Esophagus muscularis mucosa (tissue), 4 donors: Measurements from ENCODE around the gene LRRC25. TPM values are rescaled to one million over a fixed set of nuclear protein-coding genes. Genes with fewer than 3 reads are reported as not detected.

Experiments
- DNase-seq: peaks from one replicate; pipeline ENCODE4 v3.0.0-alpha.2; 2017; ENCODE audit errors: extremely low spot score
- H3K27ac ChIP-seq, 4 donors: fragments of 200-600 bp; sonication (generic); replicated peaks in 1 of 4; 1 replicate in 3 of 4; 2 replicates in 1 of 4; pipeline ENCODE4 v1.5.1; 2016 to 2019; ENCODE audit warnings: mild to moderate bottlenecking in 1 of 4
- H3K27me3 ChIP-seq, 4 donors: fragments of 200-600 bp; sonication (generic); one replicate each; pipeline versions ENCODE4 v1.5.1 to v1.6.0; 2016 to 2019
- H3K36me3 ChIP-seq, 4 donors: fragments of 200-600 bp; sonication (generic); one replicate each; pipeline ENCODE4 v1.5.1; 2016 to 2019
- H3K4me1 ChIP-seq, 4 donors: fragments of 200-600 bp; sonication (generic); one replicate each; pipeline ENCODE4 v1.5.1; 2016 to 2019
- H3K4me3 ChIP-seq, 4 donors: fragments of 200-600 bp; sonication (generic); 1 replicate in 2 of 4; 2 replicates in 2 of 4; pipeline ENCODE4 v1.5.1; 2016 to 2019; ENCODE audit warnings: mild to moderate bottlenecking in 4 of 4, moderate library complexity in 1 of 4
- H3K9me3 ChIP-seq, 4 donors: fragments of 200-600 bp; sonication (generic); 1 replicate in 3 of 4; 2 replicates in 1 of 4; pipeline ENCODE4 v1.5.1; 2016 to 2019
- CTCF ChIP-seq, 3 experiments: fragments of 200-600 bp in 2 of 3; fragments of 450-650 bp in 1 of 3; sonication (generic) in 2 of 3; IDR thresholded peaks; one replicate each; pipeline ENCODE4 v1.5.1; 2017 to 2019; ENCODE audit warnings: antibody characterized with exemption in 3 of 3, mild to moderate bottlenecking in 2 of 3, moderate library complexity in 1 of 3
- EP300 ChIP-seq: sonication (generic); formaldehyde crosslinking; IDR thresholded peaks from one replicate; pipeline ENCODE4 v1.6.1; 2017; ENCODE audit warnings: antibody characterized with exemption
- POLR2A ChIP-seq: fragments of 450-650 bp; IDR thresholded peaks from one replicate; pipeline ENCODE4 v1.6.1; 2017; ENCODE audit warnings: antibody characterized with exemption, moderate library complexity, mild to moderate bottlenecking, low read depth
- POLR2AphosphoS5 ChIP-seq, 2 donors: sonication (generic); formaldehyde crosslinking; IDR thresholded peaks; one replicate each; pipeline ENCODE4 v1.6.1; 2017; ENCODE audit warnings: antibody characterized with exemption in 2 of 2
- WGBS: methylation state at CpG from one replicate; pipeline ENCODE4 v1.1.5; 2018; 5-methylcytosine and 5-hydroxymethylcytosine counted together
- intact Hi-C: fragments of 100-400 bp; cut with DNase I; formaldehyde crosslinking; loops from one replicate; pipeline ENCODE4 v1.15.1; 2023
- total RNA-seq, 4 donors: library from RNA; depleted of rRNA; stranded (reverse); fragments of >200 nt; gene quantifications; one replicate each; pipeline versions ENCODE4 v1.1.0 to v1.2.1, GENCODE V29; 2016

LRRC25 gene
- total RNA-seq, 4 donors from 2014 or later: 5.8 to 20.4 (median 7.0) TPM

- Histone ChIP-seq H3K9me3 (no peaks in the 10 kb centered on the region), H3K4me3 (no peak overlapping the region), H3K27me3 (no peaks in the 10 kb centered on the region), H3K36me3 (peaks cover 0 to 8% (median 5%) of the 10 kb centered on the region in 4 donors), H3K4me1 (peaks cover 73 to 96% (median 93%) of the 10 kb centered on the region in 4 donors), H3K27ac (peak overlapping the region; percentile 38 to 85 (median 80))
- TF ChIP-seq EP300 (no peak), POLR2A (no peak), POLR2AphosphoS5 (IDR thresholded peaks at IDR 0.05) (no peak), CTCF (IDR thresholded peaks at IDR 0.05) (no peak)
- intact Hi-C loops: no loop called here
- no peak for DNase-seq
- 83% methylated on average over 17 of the region's 22 CpGs for WGBS
These were observed 26.9 kb upstream of the LRRC25 start for GRCh38 chr19:18424122-18424889.

- H3K4me1 ChIP-seq: peaks cover 70 to 94% (median 91%) of the 10 kb centered on the region in 4 donors
- no peak for DNase-seq
- WGBS: 89% methylated on average over 11 of the region's 21 CpGs
- TF ChIP-seq POLR2A (no peak), CTCF (IDR thresholded peaks at IDR 0.05) (no peak), EP300 (no peak), POLR2AphosphoS5 (IDR thresholded peaks at IDR 0.05) (no peak)
- peaks cover 0 to 7% (median 5%) of the 10 kb centered on the region in 4 donors for H3K36me3 ChIP-seq
- intact Hi-C loops: no loop called here
- no peak overlapping the region for H3K4me3 ChIP-seq
- H3K27ac ChIP-seq: peak overlapping the region; percentile 38 to 85 (median 80)
- no peaks in the 10 kb centered on the region for H3K27me3 ChIP-seq
- no peaks in the 10 kb centered on the region for H3K9me3 ChIP-seq
These were observed 26.0 kb upstream of the LRRC25 start for GRCh38 chr19:18423258-18424020.

DNA sequence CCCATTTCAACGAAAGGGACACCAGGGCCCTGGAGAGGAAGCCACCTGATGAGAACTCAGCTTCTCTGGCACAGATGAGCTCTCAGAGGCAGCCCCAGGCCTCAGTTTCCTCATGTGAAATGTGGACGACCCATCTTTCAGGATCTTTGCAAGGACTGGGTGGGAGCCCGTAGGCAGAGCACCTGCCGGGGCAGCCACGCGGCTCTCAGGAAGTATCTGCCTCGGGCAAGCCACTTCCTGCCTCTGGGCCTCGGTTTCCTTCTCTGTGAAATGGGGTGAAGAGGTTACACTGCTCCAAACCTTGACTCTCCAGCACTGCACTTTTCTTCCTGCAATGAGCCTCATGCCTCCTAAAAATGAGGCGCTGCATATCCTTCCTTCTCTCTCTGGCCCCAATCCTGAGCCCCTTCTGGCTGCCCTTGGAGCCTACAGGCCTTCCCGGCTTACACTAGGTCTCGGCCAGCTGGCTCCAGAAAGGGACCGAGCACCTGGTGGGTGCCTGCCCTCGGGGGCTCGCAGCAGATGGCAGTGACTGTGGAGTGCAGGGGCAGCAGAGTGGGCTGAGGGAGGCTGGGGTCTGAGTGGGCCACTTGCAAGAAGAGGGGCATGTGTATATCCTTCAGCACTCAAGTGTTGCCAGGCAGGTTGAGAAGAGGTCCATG lies 25.2 kb upstream of the LRRC25 start:
- Histone ChIP-seq H3K27me3 (no peaks in the 10 kb centered on the region), H3K4me3 (no peak overlapping the region), H3K36me3 (peaks cover 0 to 3% (median under 1%) of the 10 kb centered on the region in 4 donors), H3K9me3 (no peaks in the 10 kb centered on the region), H3K27ac (peak overlapping the region in 3 of 4 donors; percentile 13 to 85 (median 78)), H3K4me1 (peaks cover 74 to 95% (median 93%) of the 10 kb centered on the region in 4 donors)
- no peak for DNase-seq
- 80% methylated on average over 14 of the region's 14 CpGs for WGBS
- TF ChIP-seq EP300 (no peak), POLR2A (no peak), CTCF (IDR thresholded peaks at IDR 0.05) (no peak), POLR2AphosphoS5 (IDR thresholded peaks at IDR 0.05) (no peak)
- intact Hi-C loops: no loop called here

DNA sequence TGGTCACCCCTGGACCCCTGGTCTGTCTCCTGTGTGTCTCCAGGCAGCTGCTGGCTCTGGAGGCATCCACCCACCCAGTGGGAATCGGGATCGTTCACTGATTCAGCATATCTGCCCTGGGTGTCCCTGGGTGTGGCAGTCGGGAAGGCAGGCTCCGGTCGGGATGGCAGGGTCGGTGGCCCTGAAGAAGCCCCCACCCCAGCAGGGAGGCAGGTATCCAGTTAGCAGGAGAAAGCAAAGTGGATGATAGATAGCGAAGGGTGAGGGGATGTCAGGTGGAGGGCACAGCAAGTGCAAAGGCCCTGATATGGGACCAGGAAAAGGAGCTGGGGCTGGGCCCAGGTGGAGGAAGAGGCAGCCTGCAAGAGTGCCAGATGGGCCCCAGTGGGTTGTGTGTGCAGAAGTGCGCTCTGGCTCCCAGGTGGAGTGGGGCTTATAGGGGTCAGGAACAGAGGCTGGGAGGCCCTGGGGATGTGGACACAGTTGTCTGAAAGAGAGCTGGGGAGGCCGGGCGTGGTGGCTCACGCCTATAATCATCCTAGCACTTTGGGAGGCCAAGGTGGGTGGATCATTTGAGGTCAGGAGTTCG lies 24.0 kb upstream of the LRRC25 start:
- 87% methylated on average over 12 of the region's 12 CpGs for WGBS
- TF ChIP-seq POLR2A (no peak), POLR2AphosphoS5 (IDR thresholded peaks at IDR 0.05) (no peak), EP300 (no peak), CTCF (IDR thresholded peaks at IDR 0.05) (no peak)
- H3K4me3 ChIP-seq: no peak overlapping the region
- DNase-seq: no peak
- H3K4me1 ChIP-seq: peaks cover 78 to 95% (median 94%) of the 10 kb centered on the region in 4 donors
- intact Hi-C loops: no loop called here
- H3K27ac ChIP-seq: peak overlapping the region; percentile 86 to 88 (median 88)
- no peaks in the 10 kb centered on the region for H3K27me3 ChIP-seq
- H3K9me3 ChIP-seq: no peaks in the 10 kb centered on the region
- H3K36me3 ChIP-seq: no peaks in the 10 kb centered on the region
